ENCODE data around the gene PWP2.
"Not testable (repeated sequence)": the region's sequence is repeated elsewhere in the genome, so short reads cannot be mapped to it uniquely, and the experiment has no call there.

Gene PWP2

GRCh38 chr21:44083631-44084291 lies 23.4 kb upstream of the PWP2 start:
- DNase-seq (ENCODE audit: low spot score), result no peak

GRCh38 chr21:44084496-44085241 lies 22.5 kb upstream of the PWP2 start:
- DNase-seq (ENCODE audit: low spot score), result no peak

- DNase-seq (ENCODE audit: low spot score), result no peak
Observed at GRCh38 chr21:44085491-44086321, 21.5 kb upstream of the PWP2 start.

DNA sequence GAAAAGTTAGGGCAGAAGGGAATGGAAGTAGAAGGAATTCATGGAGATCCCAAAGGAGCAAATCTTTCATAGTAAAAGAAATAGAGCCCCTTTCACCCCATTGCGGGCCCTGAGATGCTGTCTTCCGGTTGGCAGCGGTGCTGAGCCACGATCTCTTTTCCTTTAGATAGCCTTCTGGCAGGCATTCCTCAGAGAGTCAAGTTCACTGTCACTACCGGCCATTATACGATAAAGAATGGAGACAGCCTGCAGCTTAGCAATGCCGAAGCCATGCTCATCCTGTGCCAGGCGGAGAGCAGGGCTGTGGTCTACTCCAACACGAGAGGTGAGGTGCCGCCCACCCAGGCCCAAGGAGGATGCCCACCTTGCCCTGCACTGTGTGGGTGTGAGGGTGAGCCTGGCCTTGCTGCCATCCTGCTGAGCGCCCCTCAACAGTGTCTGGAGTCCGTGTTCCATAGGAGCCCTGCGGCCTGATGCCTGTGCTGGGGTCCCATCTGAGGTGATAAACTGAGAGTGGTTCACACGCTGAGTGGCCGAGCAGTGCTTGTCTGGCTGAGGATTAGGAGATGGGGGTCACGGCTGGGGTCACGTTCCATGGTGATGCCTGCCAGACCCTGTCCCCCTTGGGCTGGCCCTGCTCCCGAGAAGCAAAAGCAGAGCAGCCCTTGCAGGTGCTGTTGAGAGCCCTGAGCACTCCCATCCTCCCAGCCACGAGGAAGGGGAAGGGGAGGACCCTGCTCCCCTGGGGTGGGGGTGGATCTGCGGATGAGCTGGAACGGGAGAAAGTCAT lies 20.4 kb upstream of the PWP2 start:
- DNase-seq (ENCODE audit: low spot score), result no peak

DNA sequence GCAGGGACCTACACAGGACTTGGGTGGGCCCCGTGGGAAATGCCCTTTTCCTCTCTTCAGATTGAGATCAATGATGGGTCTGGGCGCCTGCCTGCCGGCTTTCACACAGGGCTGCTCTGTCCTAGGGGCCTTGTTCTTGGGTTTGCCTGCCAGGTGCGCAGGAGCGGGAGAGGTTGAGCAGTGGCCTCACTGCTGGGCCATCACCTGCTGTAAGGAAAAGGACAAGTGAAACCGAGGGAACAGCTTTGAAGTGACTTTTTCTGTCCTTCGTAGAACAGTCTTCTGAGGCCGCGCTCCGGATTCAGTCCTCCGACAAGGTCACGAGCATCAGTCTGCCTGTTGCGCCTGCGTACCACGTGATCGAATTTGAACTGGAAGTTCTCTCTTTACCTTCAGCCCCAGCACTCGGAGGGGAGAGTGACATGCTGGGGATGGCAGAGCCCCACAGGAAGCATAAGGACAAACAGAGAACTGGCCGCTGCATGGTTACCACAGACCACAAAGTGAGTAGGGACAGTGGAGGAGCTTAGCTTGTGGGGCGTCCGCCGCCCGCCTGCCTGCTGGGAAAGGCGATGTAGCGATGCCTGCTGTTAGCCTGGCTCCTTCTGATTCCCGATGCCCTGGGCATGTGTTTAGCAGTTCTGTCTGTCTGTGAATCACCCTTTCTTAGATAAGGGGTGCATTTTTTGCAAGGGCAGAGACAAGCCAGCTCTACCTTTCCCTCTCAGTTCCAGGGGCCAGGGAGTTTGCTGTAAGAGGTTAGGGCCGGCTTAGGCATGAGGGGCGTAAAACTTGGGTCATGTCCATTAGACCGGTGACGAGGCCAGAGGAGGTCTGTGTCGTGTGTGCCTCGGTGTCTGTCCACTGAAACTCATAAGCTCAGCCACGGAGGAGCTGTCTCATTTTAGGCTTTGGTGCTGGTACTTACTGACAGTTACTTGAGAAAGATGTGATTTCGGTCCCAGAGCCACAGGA lies 19.5 kb upstream of the PWP2 start:
- no peak for DNase-seq (ENCODE audit: low spot score)

DNA sequence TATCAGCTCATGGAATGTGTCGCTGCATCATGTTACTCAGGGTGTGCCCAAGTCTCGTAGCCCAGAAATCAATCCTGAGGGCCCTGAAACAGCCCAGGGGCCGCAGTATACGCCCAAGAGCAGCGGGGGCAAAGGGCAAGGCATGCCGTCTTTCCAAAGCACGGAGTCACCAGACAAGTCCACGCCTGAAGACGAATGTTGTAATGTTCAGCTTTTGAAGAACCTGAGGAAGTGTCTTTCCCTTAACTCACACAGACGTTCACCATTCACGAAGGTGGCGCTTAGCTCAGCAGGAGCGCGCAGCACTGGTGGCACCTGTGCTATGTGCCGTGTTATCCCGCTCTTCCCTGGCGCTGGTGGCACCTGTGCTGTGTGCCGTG lies 18.8 kb upstream of the PWP2 start:
- no peak for DNase-seq (ENCODE audit: low spot score)

DNA sequence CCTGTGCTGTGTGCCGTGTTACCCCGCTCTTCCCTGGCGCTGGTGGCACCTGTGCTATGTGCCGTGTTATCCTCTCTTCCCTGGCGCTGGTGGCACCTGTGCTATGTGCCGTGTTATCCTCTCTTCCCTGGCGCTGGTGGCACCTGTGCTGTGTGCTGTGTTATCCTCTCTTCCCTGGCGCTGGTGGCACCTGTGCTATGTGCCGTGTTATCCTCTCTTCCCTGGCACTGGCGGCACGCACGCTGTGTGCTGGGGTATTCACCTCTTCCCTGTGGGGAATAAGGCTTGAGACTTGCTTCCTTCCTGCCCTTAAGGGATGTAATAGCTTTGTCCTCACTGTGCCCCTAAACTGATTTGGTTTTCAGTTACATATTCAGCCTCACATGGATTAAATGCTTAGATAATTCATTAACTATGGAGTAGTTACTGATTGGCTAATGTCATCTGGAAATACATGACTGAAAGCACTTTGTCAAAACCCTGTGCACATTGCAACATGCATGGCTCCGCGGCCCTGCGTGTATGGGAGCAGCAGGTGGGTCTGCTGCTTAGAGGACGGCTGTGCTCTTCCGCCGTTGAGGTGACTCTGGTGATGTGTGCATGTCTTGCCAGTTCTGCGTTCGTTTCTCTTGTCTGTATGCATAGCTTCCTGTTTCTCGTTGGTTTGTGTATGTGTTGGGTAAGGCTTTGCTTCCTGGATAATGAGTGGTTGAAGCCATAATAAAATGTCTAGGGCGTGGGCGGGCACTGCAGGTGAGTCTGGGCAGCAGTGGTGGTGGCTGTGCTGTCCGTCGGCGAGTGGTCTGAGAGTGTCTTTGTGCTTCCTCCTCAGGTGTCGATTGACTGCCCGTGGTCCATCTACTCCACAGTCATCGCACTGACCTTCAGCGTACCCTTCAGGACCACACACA lies 17.9 kb upstream of the PWP2 start:
- no peak for DNase-seq (ENCODE audit: low spot score)

- no peak for DNase-seq (ENCODE audit: low spot score)
Observed at GRCh38 chr21:44090325-44090724, 16.9 kb upstream of the PWP2 start.

- DNase-seq (ENCODE audit: low spot score), result no peak
Observed at GRCh38 chr21:44092211-44092610, 15.0 kb upstream of the PWP2 start.

DNA sequence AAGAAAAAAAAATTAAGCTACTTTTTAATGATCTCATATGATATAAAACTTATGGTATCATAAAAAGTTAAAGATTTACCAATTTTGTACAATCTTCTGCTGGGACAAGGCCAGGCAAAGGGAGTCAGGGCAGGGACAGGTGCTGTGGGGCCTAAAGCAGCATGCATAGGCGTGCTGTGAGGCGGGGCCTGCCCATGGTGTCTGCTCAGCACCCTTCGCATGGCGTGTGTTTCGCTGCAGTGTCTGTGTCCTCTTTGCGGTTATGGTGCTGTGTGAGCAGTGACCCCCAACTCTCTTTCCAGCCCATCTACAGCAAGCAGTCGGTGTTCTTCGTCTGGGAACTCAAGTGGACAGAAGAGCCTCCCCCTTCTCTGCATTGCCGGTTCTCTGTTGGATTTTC lies 13.4 kb upstream of the PWP2 start:
- DNase-seq (ENCODE audit: low spot score), result no peak

DNA sequence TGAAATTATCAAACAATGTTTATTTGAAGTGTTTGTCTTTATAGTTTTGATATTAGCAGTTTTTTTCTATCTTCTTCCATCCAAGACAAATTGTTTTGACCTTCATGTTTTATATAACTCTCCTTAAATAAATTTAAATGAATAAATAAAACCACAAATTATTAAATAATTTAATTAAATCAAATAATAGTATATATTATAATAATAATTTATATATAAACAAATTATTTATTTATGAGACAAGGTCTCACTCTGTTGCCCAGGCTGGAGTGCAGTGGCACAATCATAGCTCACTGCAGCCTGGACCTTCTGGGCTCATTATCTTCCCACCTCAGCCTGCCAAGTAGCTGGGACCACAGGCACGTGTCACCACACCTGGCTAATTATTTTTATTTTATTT lies 12.4 kb upstream of the PWP2 start:
- DNase-seq (ENCODE audit: low spot score), result no peak

DNA sequence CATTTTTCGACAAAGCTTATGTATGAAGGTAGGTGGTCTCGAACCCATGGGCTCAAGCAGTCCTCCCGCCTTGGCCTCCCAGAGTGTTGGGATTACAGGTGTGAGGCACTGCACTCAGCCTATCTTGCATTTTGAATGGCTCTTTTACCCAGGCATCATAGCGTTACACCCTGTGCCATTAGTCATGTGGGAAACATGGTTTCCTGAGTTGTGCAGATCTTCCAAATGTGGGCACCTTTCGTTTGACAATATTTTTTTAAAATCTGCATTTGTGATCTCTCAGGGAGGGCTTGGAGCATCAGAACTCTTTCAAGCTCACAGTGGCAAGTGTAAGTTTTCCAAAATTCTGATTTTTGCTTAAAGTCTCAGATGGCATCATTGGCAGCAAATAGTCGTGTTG lies 8.7 kb upstream of the PWP2 start:
- not testable (repeated sequence) for DNase-seq (ENCODE audit: low spot score)

DNA sequence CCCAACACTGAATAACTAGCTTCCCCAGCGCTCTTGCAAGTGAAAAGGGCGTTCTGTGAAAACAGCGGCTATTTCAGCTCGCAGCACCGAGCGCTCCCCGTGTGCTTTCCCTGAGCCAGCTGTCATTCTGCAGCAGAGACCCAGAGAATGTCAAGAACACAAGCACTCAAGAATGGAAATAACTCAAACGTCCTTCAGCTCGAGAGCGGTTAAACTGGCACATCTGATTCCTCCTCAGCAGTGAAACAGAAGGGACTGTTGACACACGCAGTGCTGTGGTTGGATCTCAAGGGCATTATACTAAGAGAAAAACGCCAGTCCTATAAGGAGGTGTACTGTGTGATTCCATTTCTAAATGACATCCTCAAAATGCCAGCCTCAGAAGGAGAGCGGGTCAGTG lies 8.2 kb upstream of the PWP2 start:
- DNase-seq (ENCODE audit: low spot score), result not testable (repeated sequence)

DNA sequence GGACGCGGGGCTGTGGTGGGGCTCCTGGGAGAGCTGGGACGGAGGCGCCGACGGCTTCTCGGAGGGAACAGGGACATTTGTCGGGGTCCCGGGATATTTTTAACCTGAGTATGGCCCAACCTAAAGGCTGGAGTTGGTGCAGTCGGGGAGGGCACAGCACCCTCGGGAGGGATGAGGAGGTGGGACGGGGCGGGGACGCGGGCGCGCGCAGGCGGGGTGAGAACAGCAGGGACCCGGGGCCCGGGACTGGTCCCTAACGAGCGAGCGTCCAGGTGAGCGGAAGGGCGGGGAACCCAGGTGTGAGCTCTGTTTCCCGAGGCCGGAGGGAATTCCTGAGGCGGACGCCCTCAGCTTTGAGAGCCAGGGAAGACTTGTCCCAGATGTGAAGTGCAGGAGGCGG lies 390 bp downstream of the PWP2 start:
- not testable (repeated sequence) for DNase-seq (ENCODE audit: low spot score)

DNA sequence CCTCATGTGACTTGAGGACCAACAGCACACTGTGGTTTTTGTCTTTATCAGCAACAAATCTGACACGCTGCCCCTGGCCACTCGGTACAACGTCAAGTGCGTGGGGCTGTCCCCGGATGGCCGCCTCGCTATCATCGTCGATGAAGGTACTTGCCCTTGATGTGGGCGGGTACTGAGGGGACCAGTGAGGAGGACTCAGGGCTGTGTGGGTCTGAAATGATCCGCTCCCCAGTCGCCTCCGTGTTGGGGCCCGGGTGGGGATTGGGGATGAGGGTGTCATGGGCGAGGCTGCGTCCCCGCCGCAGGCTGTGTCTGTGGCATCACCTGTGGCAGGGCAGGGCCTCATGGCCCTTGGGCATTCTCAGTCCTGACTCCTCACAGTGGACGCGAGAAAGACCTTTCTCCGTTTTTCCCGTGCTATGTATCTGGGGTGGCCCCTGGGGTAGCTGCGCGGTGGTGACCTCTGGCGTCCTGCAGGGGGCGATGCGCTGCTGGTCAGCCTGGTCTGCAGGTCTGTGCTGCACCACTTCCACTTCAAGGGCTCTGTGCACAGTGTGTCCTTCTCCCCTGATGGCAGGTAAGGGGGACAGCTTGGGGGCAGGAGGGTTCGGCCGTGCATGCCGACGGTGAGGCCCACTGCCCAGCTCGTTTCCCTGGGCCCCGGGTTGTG lies 6.6 kb downstream of the PWP2 start:
- not testable (repeated sequence) for DNase-seq (ENCODE audit: low spot score)

- DNase-seq (ENCODE audit: low spot score), result not testable (repeated sequence)
Observed at GRCh38 chr21:44122131-44122530, 14.9 kb downstream of the PWP2 start.

DNA sequence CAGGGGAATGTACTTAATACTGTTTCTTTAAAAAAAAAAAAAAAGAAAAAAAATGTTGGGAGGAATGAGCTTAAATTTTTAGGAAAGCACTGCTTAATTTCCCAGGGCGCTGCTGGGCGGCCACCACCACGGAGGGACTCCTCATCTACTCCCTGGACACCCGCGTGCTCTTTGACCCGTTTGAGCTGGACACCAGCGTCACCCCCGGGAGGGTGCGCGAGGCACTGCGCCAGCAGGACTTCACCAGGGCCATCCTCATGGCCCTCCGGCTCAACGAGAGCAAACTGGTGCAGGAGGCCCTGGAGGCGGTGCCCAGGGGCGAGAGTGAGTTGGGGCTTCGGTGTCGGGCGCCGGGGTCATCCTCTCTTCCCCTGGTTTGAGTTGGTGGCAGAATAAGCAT lies 20.6 kb downstream of the PWP2 start:
- DNase-seq (ENCODE audit: low spot score), result not testable (repeated sequence)

GRCh38 chr21:44133715-44134057 lies 26.5 kb downstream of the PWP2 start:
- not testable (repeated sequence) for DNase-seq (ENCODE audit: low spot score)

GRCh38 chr21:44134732-44135131 lies 27.5 kb downstream of the PWP2 start:
- not testable (repeated sequence) for DNase-seq (ENCODE audit: low spot score)
